HepG2 (cell line): ENCODE results near the gene KCNIP3. TPM values are rescaled to one million over a fixed set of nuclear protein-coding genes. Genes with fewer than 3 reads are reported as not detected.

ENCODE experiments used
- PHF20 ChIP-seq: sonication (generic); formaldehyde crosslinking; IDR thresholded peaks from 2 replicates; pipeline ENCODE4 v1.5.0; 2020; ENCODE audit warnings: mild to moderate bottlenecking, missing genetic modification reagents
- RXRB ChIP-seq: IDR thresholded peaks from 2 replicates; pipeline ENCODE4 v1.6.1; 2016; ENCODE audit warnings: borderline replicate concordance, missing genetic modification reagents, missing compliant biosample characterization
- SAP130 ChIP-seq: IDR thresholded peaks from 2 replicates; pipeline ENCODE4 v1.6.1; 2016; ENCODE audit warnings: low read depth
- TEAD3 ChIP-seq: optimal IDR thresholded peaks from 2 replicates; pipeline ENCODE3; 2016; ENCODE audit warnings: borderline replicate concordance
- ZNF234 ChIP-seq: sonication (generic); formaldehyde crosslinking; conservative IDR thresholded peaks from 2 replicates; pipeline ENCODE4 v1.5.1; 2020; ENCODE audit warnings: mild to moderate bottlenecking, missing genetic modification reagents
- polyA plus RNA-seq, 8 experiments: library from polyadenylated mRNA; depleted of rRNA in 3 of 8; stranded (reverse) in 7 of 8; unstranded in 1 of 8; fragments of >200 nt; fragmentation: Illumina TruSeq in 4 of 8; extraction: Trizol in 4 of 8; gene quantifications; 2 replicates each; pipeline versions ENCODE4 v1.2.1 to v1.2.3, GENCODE V29; 2011 to 2016; ENCODE audit warnings: low read depth in 4 of 8, missing spikeins in 1 of 8, mixed read lengths in 1 of 8; ENCODE audit not compliant: insufficient read depth in 1 of 8
- total RNA-seq, 5 experiments: library from RNA; depleted of rRNA; stranded (reverse); fragments of >200 nt; fragmentation: Illumina TruSeq; extraction: Trizol; gene quantifications; 2 replicates each; pipeline ENCODE4 v1.2.3, GENCODE V29; 2016; ENCODE audit warnings: low read depth in 1 of 5
- TF ChIP-seq, protein P1 (sequence below): sonication (generic); formaldehyde crosslinking; IDR thresholded peaks from 2 replicates; pipeline ENCODE4 v1.4.0; 2020; ENCODE audit warnings: mild to moderate bottlenecking, missing genetic modification reagents, borderline replicate concordance
- TF ChIP-seq, protein P2 (sequence below): sonication (generic); formaldehyde crosslinking; IDR thresholded peaks from 2 replicates; pipeline ENCODE4 v1.4.0; 2020; ENCODE audit warnings: mild to moderate bottlenecking, missing genetic modification reagents
- TF ChIP-seq, protein P3 (sequence below): sonication (generic); formaldehyde crosslinking; IDR thresholded peaks from 2 replicates; pipeline ENCODE4 v1.4.0; 2020; ENCODE audit warnings: mild to moderate bottlenecking, missing genetic modification reagents
- TF ChIP-seq, protein P4 (sequence below): sonication (generic); formaldehyde crosslinking; IDR thresholded peaks from 2 replicates; pipeline ENCODE4 v1.8.1; 2023; ENCODE audit warnings: mild to moderate bottlenecking, missing genetic modification reagents

Gene KCNIP3
- total and polyA plus RNA-seq, 2 of the 13 experiments (the other 11 are each of a cell fraction or from before 2014, with no cell fraction given), result not detected

DNA sequence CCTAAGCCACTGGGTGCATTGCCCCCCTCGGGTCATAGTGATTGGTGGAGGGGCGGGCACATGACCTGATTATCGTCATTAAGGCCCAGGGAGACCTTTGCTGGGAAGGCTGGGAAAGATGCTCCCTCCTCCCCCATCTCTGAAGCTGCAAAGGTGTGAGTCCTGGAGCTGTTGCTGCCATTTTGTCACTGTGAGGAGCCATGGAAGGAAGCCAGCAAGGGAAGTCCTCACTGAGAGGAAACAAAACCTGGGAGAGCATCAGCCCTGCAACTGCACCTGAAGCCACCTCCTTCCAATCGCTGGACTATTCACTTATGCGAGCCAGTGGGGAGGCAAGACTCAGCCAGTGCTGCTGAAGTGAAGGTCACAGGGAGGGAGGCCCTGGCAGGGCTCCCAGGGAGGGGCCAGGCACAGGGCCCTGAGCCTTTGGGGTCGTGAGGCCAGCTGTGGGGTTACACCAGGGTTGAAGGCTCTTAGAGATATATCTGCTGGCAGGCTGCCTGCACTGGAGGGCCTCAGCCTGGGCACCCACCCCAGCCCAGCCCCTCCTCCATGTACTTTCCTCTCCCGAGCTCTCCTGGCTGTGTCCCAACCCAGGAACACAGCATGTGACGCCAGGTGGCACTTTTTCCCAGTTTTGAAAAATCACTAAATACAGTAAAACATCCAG lies 94.6 kb downstream of the KCNIP3 start (continued):
- TF ChIP-seq SAP130 (CRISPR knock-in tag) (peak; percentile 9; the same call in 1 of the 2 replicates), TEAD3 (no peak), RXRB (peak; percentile 44; the same call in 1 of the 2 replicates), ZNF234 (CRISPR knock-in tag) (0 out of 2 replicates have a peak, but pooled peaks have one; percentile 21), PHF20 (no peak)
- TF ChIP-seq, protein P1, sequence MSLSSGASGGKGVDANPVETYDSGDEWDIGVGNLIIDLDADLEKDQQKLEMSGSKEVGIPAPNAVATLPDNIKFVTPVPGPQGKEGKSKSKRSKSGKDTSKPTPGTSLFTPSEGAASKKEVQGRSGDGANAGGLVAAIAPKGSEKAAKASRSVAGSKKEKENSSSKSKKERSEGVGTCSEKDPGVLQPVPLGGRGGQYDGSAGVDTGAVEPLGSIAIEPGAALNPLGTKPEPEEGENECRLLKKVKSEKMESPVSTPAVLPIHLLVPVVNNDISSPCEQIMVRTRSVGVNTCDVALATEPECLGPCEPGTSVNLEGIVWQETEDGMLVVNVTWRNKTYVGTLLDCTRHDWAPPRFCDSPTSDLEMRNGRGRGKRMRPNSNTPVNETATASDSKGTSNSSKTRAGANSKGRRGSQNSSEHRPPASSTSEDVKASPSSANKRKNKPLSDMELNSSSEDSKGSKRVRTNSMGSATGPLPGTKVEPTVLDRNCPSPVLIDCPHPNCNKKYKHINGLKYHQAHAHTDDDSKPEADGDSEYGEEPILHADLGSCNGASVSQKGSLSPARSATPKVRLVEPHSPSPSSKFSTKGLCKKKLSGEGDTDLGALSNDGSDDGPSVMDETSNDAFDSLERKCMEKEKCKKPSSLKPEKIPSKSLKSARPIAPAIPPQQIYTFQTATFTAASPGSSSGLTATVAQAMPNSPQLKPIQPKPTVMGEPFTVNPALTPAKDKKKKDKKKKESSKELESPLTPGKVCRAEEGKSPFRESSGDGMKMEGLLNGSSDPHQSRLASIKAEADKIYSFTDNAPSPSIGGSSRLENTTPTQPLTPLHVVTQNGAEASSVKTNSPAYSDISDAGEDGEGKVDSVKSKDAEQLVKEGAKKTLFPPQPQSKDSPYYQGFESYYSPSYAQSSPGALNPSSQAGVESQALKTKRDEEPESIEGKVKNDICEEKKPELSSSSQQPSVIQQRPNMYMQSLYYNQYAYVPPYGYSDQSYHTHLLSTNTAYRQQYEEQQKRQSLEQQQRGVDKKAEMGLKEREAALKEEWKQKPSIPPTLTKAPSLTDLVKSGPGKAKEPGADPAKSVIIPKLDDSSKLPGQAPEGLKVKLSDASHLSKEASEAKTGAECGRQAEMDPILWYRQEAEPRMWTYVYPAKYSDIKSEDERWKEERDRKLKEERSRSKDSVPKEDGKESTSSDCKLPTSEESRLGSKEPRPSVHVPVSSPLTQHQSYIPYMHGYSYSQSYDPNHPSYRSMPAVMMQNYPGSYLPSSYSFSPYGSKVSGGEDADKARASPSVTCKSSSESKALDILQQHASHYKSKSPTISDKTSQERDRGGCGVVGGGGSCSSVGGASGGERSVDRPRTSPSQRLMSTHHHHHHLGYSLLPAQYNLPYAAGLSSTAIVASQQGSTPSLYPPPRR (CRISPR knock-in tag), result 0 out of 2 replicates have a peak, but pooled peaks have one; percentile 30
- TF ChIP-seq, protein P2, sequence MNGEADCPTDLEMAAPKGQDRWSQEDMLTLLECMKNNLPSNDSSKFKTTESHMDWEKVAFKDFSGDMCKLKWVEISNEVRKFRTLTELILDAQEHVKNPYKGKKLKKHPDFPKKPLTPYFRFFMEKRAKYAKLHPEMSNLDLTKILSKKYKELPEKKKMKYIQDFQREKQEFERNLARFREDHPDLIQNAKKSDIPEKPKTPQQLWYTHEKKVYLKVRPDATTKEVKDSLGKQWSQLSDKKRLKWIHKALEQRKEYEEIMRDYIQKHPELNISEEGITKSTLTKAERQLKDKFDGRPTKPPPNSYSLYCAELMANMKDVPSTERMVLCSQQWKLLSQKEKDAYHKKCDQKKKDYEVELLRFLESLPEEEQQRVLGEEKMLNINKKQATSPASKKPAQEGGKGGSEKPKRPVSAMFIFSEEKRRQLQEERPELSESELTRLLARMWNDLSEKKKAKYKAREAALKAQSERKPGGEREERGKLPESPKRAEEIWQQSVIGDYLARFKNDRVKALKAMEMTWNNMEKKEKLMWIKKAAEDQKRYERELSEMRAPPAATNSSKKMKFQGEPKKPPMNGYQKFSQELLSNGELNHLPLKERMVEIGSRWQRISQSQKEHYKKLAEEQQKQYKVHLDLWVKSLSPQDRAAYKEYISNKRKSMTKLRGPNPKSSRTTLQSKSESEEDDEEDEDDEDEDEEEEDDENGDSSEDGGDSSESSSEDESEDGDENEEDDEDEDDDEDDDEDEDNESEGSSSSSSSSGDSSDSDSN (CRISPR knock-in tag), result 0 out of 2 replicates have a peak, but pooled peaks have one; percentile 37
- TF ChIP-seq, protein P3, sequence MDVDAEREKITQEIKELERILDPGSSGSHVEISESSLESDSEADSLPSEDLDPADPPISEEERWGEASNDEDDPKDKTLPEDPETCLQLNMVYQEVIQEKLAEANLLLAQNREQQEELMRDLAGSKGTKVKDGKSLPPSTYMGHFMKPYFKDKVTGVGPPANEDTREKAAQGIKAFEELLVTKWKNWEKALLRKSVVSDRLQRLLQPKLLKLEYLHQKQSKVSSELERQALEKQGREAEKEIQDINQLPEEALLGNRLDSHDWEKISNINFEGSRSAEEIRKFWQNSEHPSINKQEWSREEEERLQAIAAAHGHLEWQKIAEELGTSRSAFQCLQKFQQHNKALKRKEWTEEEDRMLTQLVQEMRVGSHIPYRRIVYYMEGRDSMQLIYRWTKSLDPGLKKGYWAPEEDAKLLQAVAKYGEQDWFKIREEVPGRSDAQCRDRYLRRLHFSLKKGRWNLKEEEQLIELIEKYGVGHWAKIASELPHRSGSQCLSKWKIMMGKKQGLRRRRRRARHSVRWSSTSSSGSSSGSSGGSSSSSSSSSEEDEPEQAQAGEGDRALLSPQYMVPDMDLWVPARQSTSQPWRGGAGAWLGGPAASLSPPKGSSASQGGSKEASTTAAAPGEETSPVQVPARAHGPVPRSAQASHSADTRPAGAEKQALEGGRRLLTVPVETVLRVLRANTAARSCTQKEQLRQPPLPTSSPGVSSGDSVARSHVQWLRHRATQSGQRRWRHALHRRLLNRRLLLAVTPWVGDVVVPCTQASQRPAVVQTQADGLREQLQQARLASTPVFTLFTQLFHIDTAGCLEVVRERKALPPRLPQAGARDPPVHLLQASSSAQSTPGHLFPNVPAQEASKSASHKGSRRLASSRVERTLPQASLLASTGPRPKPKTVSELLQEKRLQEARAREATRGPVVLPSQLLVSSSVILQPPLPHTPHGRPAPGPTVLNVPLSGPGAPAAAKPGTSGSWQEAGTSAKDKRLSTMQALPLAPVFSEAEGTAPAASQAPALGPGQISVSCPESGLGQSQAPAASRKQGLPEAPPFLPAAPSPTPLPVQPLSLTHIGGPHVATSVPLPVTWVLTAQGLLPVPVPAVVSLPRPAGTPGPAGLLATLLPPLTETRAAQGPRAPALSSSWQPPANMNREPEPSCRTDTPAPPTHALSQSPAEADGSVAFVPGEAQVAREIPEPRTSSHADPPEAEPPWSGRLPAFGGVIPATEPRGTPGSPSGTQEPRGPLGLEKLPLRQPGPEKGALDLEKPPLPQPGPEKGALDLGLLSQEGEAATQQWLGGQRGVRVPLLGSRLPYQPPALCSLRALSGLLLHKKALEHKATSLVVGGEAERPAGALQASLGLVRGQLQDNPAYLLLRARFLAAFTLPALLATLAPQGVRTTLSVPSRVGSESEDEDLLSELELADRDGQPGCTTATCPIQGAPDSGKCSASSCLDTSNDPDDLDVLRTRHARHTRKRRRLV (CRISPR knock-in tag), result no peak
- TF ChIP-seq, protein P4, sequence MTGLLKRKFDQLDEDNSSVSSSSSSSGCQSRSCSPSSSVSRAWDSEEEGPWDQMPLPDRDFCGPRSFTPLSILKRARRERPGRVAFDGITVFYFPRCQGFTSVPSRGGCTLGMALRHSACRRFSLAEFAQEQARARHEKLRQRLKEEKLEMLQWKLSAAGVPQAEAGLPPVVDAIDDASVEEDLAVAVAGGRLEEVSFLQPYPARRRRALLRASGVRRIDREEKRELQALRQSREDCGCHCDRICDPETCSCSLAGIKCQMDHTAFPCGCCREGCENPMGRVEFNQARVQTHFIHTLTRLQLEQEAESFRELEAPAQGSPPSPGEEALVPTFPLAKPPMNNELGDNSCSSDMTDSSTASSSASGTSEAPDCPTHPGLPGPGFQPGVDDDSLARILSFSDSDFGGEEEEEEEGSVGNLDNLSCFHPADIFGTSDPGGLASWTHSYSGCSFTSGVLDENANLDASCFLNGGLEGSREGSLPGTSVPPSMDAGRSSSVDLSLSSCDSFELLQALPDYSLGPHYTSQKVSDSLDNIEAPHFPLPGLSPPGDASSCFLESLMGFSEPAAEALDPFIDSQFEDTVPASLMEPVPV (CRISPR knock-in tag), result peak; percentile 35; the same call in 1 of the 2 replicates
